CD14-positive monocyte (primary cell): Measurements from ENCODE around the gene TNIK. TPM values are rescaled to one million over a fixed set of nuclear protein-coding genes. Genes with fewer than 3 reads are reported as not detected.

Experiments
- DNase-seq, 3 donors: peaks; one replicate each; pipeline ENCODE4 v3.0.0-alpha.2; 2011 to 2022
- H2AFZ ChIP-seq: 2 replicates; pipeline ENCODE4 v1.6.0; 2012; ENCODE audit warnings: mild to moderate bottlenecking, low read depth, low read length, inconsistent platforms; ENCODE audit not compliant: insufficient read depth, poor library complexity, severe bottlenecking
- H3K27ac ChIP-seq, 2 donors: 1 replicate in 1 of 2; 2 replicates in 1 of 2; pipeline ENCODE4 v1.5.1; 2012 to 2013; ENCODE audit warnings: low read length in 2 of 2, control low read depth in 1 of 2, inconsistent platforms in 1 of 2, low read depth in 1 of 2, mild to moderate bottlenecking in 1 of 2
- H3K27me3 ChIP-seq, 2 donors: one replicate each; pipeline versions ENCODE4 v1.6.0 to v1.6.1; 2011 to 2013; ENCODE audit warnings: low read length in 2 of 2; ENCODE audit not compliant: control insufficient read depth in 2 of 2, insufficient read depth in 2 of 2
- H3K36me3 ChIP-seq, 2 donors: replicated peaks in 1 of 2; 1 replicate in 1 of 2; 2 replicates in 1 of 2; pipeline versions ENCODE4 v1.5.1 to v1.6.1; 2012 to 2013; ENCODE audit warnings: low read length in 2 of 2, control low read depth in 1 of 2, inconsistent platforms in 1 of 2, mild to moderate bottlenecking in 1 of 2; ENCODE audit not compliant: insufficient read depth in 2 of 2, control insufficient read depth in 1 of 2
- H3K4me1 ChIP-seq, 2 donors: 1 replicate in 1 of 2; 2 replicates in 1 of 2; pipeline versions ENCODE4 v1.5.1 to v1.6.1; 2012 to 2013; ENCODE audit warnings: low read length in 2 of 2, control low read depth in 1 of 2, inconsistent platforms in 1 of 2, mild to moderate bottlenecking in 1 of 2, moderate library complexity in 1 of 2; ENCODE audit not compliant: insufficient read depth in 2 of 2, control insufficient read depth in 1 of 2
- H3K4me2 ChIP-seq: replicated peaks from 2 replicates; pipeline ENCODE3; 2012; ENCODE audit warnings: low read length, moderate library complexity, mild to moderate bottlenecking; ENCODE audit not compliant: poor library complexity, severe bottlenecking; ENCODE audit errors: extremely low read depth
- H3K4me3 ChIP-seq, 3 experiments: fragments of 200-600 bp in 1 of 3; sonication (generic) in 1 of 3; replicated peaks in 1 of 3; 1 replicate in 2 of 3; 2 replicates in 1 of 3; pipeline ENCODE4 v1.5.1; 2011 to 2013; ENCODE audit warnings: low read length in 3 of 3, mild to moderate bottlenecking in 3 of 3, control low read depth in 2 of 3, low read depth in 2 of 3, inconsistent platforms in 1 of 3, moderate library complexity in 1 of 3
- H3K79me2 ChIP-seq: 2 replicates; pipeline ENCODE4 v1.6.0; 2012; ENCODE audit warnings: mild to moderate bottlenecking, control low read depth, inconsistent platforms, low read length, moderate library complexity; ENCODE audit not compliant: insufficient read depth
- H3K9ac ChIP-seq: 2 replicates; pipeline ENCODE4 v1.6.0; 2017; ENCODE audit warnings: low read length, mild to moderate bottlenecking; ENCODE audit not compliant: insufficient read depth, poor library complexity, severe bottlenecking
- H3K9me3 ChIP-seq, 2 donors: replicated peaks in 1 of 2; 1 replicate in 1 of 2; 2 replicates in 1 of 2; pipeline versions ENCODE4 v1.5.1 to v1.6.1; 2012 to 2013; ENCODE audit warnings: low read length in 2 of 2, control low read depth in 1 of 2; ENCODE audit not compliant: control insufficient read depth in 1 of 2, insufficient read depth in 1 of 2
- H4K20me1 ChIP-seq: 2 replicates; pipeline ENCODE4 v1.6.0; 2012; ENCODE audit warnings: mild to moderate bottlenecking, low read length, control low read depth, moderate library complexity; ENCODE audit not compliant: insufficient read depth
- H3K27ac Mint-ChIP-seq, 7 donors: one replicate each; pipeline ENCODE4 v1.8.0; 2020; ENCODE audit warnings: mild to moderate bottlenecking in 7 of 7, mixed read lengths in 7 of 7, moderate library complexity in 6 of 7, inconsistent platforms in 2 of 7
- H3K27me3 Mint-ChIP-seq, 3 donors: one replicate each; pipeline ENCODE4 v1.8.0; 2021 to 2022; ENCODE audit warnings: low read depth in 3 of 3, mild to moderate bottlenecking in 3 of 3, mixed read lengths in 3 of 3, moderate library complexity in 3 of 3, inconsistent platforms in 1 of 3
- H3K36me3 Mint-ChIP-seq, 2 donors: one replicate each; pipeline ENCODE4 v1.8.0; 2020; ENCODE audit warnings: mixed read lengths in 2 of 2, inconsistent platforms in 1 of 2, mild to moderate bottlenecking in 1 of 2
- H3K4me1 Mint-ChIP-seq: one replicate; pipeline ENCODE4 v1.8.0; 2020; ENCODE audit warnings: mild to moderate bottlenecking, mixed read lengths
- H3K4me3 Mint-ChIP-seq, 2 donors: one replicate each; pipeline ENCODE4 v1.8.0; 2020; ENCODE audit warnings: mild to moderate bottlenecking in 2 of 2, mixed read lengths in 2 of 2, moderate library complexity in 1 of 2
- H3K9me3 Mint-ChIP-seq, 7 donors: one replicate each; pipeline ENCODE4 v1.8.0; 2020 to 2022; ENCODE audit warnings: mixed read lengths in 7 of 7, mild to moderate bottlenecking in 6 of 7, moderate library complexity in 6 of 7, inconsistent platforms in 2 of 7
- WGBS: methylation state at CpG from one replicate; pipeline ENCODE4 v1.1.5; 2013; ENCODE audit warnings: missing lambda C conversion rate; ENCODE audit not compliant: insufficient coverage; 5-methylcytosine and 5-hydroxymethylcytosine counted together
- intact Hi-C, 2 donors: fragments of 100-400 bp; cut with micrococcal nuclease; formaldehyde crosslinking; loops; one replicate each; pipeline versions ENCODE4 v1.15.0 to v1.15.1; 2023
- polyA plus RNA-seq, 3 donors: library from polyadenylated mRNA; depleted of rRNA in 1 of 3; unstranded in 2 of 3; stranded (reverse) in 1 of 3; fragments of 300-500 nt in 2 of 3; fragments of >200 nt in 1 of 3; fragmentation: Illumina TruSeq in 2 of 3; gene quantifications; 1 replicate in 2 of 3; 2 replicates in 1 of 3; pipeline ENCODE4 v1.2.3, GENCODE V29; 2012 to 2021
- TF ChIP-seq, protein P1 (sequence below): fragments of 200-600 bp; IDR thresholded peaks from one replicate; pipeline ENCODE4 v1.8.0; 2022; ENCODE audit warnings: antibody characterized with exemption, mild to moderate bottlenecking

Gene TNIK
- polyA plus RNA-seq, 3 donors: 0.36 to 1.8 (median 0.75) TPM

DNA sequence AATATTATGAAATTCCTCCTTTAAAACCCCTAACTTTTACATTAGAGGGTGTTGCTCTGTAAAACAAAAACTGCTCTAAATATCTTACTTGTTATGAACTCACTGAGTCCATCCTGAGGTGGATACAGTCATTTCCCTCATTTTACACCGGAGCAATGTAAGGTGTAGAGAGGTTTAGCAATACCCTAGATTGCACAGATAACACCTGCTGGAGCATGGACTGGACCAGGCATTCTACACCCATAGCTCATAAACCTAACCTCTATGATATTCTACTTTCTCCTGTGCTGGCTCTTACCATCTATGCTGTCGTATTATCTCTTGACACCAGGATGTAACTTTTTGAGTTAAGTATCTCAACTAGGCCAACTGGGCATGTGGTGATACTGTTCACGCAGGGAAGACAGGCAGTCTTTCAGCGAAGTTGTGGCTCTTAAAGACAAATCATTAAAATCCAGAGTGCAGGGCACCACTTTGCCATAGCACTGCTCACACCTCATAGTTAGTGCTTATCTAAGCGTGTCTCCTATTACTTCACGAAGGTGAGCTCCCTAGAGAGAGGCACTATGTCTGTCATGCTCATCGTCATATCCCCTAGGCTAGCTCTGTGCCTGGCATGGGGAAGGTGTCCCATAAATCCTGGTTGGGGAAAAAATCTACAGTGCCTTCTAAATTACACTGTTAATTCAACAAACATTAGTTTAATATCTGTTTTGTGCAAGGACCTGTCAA lies 333.6 kb downstream of the TNIK start:
- no peak overlapping the region for H3K9ac ChIP-seq
- DNase-seq: no peak
- 100% methylated on average over 3 of the region's 7 CpGs for WGBS
- no peaks in the 10 kb centered on the region for H3K4me1 ChIP-seq
- no peaks in the 10 kb centered on the region for H3K36me3 ChIP-seq
- H3K27me3 ChIP-seq: no peaks in the 10 kb centered on the region
- no peaks in the 10 kb centered on the region for H3K79me2 ChIP-seq
- H3K9me3 ChIP-seq: no peaks in the 10 kb centered on the region
- intact Hi-C loops: no loop called here
- H4K20me1 ChIP-seq: no peaks in the 10 kb centered on the region
- peaks cover 3% of the 10 kb centered on the region for H3K4me1 Mint-ChIP-seq
- H3K27ac Mint-ChIP-seq: no peak overlapping the region
- no peak overlapping the region for H3K4me3 Mint-ChIP-seq
- H2AFZ ChIP-seq: no peak overlapping the region
- no peak overlapping the region for H3K4me3 ChIP-seq
- no peaks in the 10 kb centered on the region for H3K36me3 Mint-ChIP-seq
- TF ChIP-seq, protein P1, sequence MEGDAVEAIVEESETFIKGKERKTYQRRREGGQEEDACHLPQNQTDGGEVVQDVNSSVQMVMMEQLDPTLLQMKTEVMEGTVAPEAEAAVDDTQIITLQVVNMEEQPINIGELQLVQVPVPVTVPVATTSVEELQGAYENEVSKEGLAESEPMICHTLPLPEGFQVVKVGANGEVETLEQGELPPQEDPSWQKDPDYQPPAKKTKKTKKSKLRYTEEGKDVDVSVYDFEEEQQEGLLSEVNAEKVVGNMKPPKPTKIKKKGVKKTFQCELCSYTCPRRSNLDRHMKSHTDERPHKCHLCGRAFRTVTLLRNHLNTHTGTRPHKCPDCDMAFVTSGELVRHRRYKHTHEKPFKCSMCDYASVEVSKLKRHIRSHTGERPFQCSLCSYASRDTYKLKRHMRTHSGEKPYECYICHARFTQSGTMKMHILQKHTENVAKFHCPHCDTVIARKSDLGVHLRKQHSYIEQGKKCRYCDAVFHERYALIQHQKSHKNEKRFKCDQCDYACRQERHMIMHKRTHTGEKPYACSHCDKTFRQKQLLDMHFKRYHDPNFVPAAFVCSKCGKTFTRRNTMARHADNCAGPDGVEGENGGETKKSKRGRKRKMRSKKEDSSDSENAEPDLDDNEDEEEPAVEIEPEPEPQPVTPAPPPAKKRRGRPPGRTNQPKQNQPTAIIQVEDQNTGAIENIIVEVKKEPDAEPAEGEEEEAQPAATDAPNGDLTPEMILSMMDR: no peak
- H3K9me3 Mint-ChIP-seq: peaks cover 0 to 2% (median 0%) of the 10 kb centered on the region in 7 donors
- H3K27ac ChIP-seq: no peak overlapping the region
- H3K27me3 Mint-ChIP-seq: peaks cover 0 to 6% (median 3%) of the 10 kb centered on the region in 3 donors
- H3K4me2 ChIP-seq: no peak overlapping the region

DNA sequence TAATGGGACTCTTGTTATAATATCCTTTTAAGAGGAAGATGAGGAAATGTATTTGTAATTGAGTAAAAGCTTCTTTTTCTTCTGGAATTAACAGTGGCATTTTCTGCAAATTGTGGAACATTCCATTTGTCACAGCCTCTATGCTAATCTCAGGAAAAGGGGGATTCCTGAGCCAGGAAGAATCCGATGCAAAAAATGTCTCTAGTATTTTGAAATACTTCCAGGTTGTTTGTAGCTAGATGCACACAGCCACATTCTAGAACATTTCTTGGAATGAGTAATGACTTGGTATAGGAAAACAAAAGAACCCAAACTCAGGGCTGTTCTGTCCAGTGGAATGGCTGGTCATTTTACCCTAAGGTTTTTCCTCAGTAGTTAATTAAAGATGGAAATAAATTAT lies 335.2 kb downstream of the TNIK start:
- no CpG with 5 or more reads among the region's 1 CpG for WGBS

More for the DNA sequence above, 335.2 kb downstream of the TNIK start:
- Histone ChIP-seq H3K79me2 (no peaks in the 10 kb centered on the region), H2AFZ (no peak overlapping the region), H3K27me3 (no peaks in the 10 kb centered on the region), H3K9ac (no peak overlapping the region), H3K36me3 (no peaks in the 10 kb centered on the region), H3K4me2 (no peak overlapping the region), H3K9me3 (no peaks in the 10 kb centered on the region), H3K4me3 (no peak overlapping the region), H4K20me1 (no peaks in the 10 kb centered on the region), H3K4me1 (no peaks in the 10 kb centered on the region), H3K27ac (no peak overlapping the region)
- Mint-ChIP-seq H3K4me3 (no peak overlapping the region), H3K27ac (no peak overlapping the region), H3K9me3 (peaks cover 0 to 2% (median 0%) of the 10 kb centered on the region in 7 donors), H3K4me1 (peaks cover 3% of the 10 kb centered on the region), H3K27me3 (peaks cover 0 to 8% (median 3%) of the 10 kb centered on the region in 3 donors), H3K36me3 (no peaks in the 10 kb centered on the region)
- DNase-seq: no peak
- intact Hi-C loops: no loop called here
- TF ChIP-seq, protein P1: no peak
